Bronchial epithelial cell (primary cell): Measurements from ENCODE around the gene SGO2. TPM values are rescaled to one million over a fixed set of nuclear protein-coding genes. Genes with fewer than 3 reads are reported as not detected.
"Not testable (repeated sequence)": the region's sequence is repeated elsewhere in the genome, so short reads cannot be mapped to it uniquely, and the experiment has no call there.

Experiments used
- DNase-seq: peaks from one replicate; pipeline ENCODE4 v3.0.0-alpha.2; 2010; ENCODE audit warnings: low read depth
- FAIRE-seq: peaks from 2 replicates; lab custom pipeline; 2011; peaks lifted over from hg19 to GRCh38; lab: Jason Lieb, UNC
- H3K27me3 ChIP-seq: 2 replicates; pipeline ENCODE4 v1.5.1; 2011; ENCODE audit warnings: low read length; ENCODE audit not compliant: control insufficient read depth, insufficient read depth
- H3K36me3 ChIP-seq: 2 replicates; pipeline ENCODE4 v1.5.1; 2011; ENCODE audit warnings: low read length; ENCODE audit not compliant: control insufficient read depth, insufficient read depth
- H3K4me3 ChIP-seq: 2 replicates; pipeline ENCODE4 v1.5.1; 2011; ENCODE audit warnings: mild to moderate bottlenecking, low read depth, low read length, control low read depth
- total RNA-seq: library from RNA; depleted of rRNA; stranded (reverse); fragments of >200 nt; gene quantifications from 2 replicates; pipeline ENCODE4 v1.2.1, GENCODE V29; 2014
- TF ChIP-seq, protein P1 (sequence below): IDR thresholded peaks from 2 replicates; pipeline ENCODE4 v1.5.1; 2011; ENCODE audit warnings: mild to moderate bottlenecking, moderate library complexity, low read length, control low read depth, inconsistent platforms; ENCODE audit not compliant: insufficient read depth, severe bottlenecking

Gene SGO2
- total RNA-seq, 1 donor from 2014 or later = 0.79 TPM

DNA sequence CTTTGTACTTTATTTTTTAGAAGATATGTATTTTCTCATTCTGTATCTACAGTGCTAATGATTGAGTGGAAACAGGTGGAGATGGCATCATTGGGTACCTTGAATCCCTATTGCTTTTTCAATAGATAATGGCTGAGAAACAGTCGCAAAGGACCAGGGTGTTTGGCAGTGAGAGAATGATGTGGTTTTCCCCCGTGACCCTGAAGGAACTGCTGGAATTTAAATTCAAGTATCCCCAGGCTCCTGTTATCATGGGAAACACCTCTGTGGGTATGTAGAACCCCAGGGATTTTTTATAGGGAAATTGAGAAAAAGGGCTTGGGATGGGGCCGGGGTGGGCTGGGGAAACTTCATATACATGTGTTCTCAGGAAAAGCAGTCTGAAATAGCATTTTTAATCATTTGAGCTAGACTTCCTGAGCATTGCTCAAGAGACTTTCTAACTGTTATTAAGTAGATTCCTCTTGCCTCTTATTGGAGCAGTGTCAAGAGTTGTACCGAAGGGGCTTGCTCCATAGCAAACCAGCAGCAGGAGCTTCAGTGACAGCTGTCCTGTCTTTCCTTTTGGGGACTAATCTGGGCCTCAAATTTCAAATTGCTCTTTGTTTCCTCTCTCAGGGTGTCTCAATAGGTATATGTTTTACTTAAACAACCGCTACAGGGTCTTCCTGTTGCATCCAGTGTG lies 78.7 kb downstream of the SGO2 start:
- no peaks in the 10 kb centered on the region for H3K27me3 ChIP-seq
- H3K4me3 ChIP-seq = no peak overlapping the region
- FAIRE-seq (no peak), DNase-seq (no peak)
- TF ChIP-seq, protein P1, sequence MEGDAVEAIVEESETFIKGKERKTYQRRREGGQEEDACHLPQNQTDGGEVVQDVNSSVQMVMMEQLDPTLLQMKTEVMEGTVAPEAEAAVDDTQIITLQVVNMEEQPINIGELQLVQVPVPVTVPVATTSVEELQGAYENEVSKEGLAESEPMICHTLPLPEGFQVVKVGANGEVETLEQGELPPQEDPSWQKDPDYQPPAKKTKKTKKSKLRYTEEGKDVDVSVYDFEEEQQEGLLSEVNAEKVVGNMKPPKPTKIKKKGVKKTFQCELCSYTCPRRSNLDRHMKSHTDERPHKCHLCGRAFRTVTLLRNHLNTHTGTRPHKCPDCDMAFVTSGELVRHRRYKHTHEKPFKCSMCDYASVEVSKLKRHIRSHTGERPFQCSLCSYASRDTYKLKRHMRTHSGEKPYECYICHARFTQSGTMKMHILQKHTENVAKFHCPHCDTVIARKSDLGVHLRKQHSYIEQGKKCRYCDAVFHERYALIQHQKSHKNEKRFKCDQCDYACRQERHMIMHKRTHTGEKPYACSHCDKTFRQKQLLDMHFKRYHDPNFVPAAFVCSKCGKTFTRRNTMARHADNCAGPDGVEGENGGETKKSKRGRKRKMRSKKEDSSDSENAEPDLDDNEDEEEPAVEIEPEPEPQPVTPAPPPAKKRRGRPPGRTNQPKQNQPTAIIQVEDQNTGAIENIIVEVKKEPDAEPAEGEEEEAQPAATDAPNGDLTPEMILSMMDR = no peak
- H3K36me3 ChIP-seq = no peaks in the 10 kb centered on the region

DNA sequence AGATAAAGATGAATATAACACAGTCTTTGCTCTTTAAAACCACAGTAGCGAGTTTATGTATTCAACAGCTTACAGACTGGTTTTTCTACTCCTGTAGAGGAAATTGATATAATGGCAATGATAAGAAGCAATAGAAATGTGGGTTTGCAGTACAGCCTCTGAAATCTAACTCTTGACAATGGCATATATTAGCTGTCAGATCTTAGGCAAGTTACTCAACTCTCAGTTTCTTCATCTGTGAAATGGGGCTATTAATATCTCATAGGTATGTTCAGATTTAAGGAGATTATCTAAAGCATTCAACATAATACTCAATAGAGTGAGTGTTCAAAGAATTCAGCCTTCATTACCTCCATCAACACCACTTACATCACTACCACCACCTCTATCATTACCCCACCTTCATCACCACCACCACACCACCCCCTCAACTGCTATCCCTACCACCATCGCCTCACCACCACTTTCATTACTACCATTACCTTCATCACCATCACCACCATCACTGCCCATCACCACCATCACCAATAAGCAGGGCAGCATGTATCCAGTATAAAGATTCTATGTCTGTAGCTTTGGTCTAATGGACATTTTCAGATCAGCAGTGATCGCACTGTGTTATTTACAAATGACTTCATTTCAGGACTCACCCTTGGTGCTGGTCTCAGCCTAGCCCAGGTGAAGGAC lies 82.5 kb downstream of the SGO2 start:
- H3K27me3 ChIP-seq = no peaks in the 10 kb centered on the region
- FAIRE-seq (peak; percentile 66), DNase-seq (no peak)
- TF ChIP-seq, protein P1 = no peak
- no peaks in the 10 kb centered on the region for H3K36me3 ChIP-seq
- H3K4me3 ChIP-seq = no peak overlapping the region

DNA sequence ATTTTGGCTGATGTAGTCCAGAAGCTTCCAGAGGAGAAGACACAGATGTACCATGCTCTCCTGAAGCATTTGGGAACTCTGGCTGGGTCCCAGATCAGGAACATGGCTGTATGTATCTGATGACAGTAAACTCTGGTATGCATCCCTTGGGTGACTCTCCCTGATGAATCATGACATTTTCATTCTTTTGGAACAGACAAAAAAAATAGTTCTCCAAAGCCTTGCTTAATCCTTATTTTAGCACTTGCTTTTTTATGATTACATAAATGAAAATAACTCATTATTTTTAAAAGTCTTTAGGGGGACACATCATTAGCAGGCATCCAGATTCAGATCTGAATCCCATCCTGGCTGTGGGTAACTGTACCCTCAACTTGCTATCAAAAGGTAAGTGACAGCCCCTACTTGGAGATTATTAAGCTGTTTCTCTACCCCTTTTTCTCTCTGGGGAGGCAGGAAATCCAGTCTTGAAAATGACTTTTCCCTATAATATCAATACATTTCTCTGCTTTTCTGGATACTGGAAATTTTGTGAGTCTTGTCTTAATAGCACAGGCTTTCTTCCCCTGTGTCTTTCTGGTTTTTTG lies 83.1 kb downstream of the SGO2 start:
- no peaks in the 10 kb centered on the region for H3K27me3 ChIP-seq
- FAIRE-seq (no peak), DNase-seq (peak; percentile 92)
- TF ChIP-seq, protein P1 = no peak
- no peak overlapping the region for H3K4me3 ChIP-seq
- H3K36me3 ChIP-seq = no peaks in the 10 kb centered on the region

DNA sequence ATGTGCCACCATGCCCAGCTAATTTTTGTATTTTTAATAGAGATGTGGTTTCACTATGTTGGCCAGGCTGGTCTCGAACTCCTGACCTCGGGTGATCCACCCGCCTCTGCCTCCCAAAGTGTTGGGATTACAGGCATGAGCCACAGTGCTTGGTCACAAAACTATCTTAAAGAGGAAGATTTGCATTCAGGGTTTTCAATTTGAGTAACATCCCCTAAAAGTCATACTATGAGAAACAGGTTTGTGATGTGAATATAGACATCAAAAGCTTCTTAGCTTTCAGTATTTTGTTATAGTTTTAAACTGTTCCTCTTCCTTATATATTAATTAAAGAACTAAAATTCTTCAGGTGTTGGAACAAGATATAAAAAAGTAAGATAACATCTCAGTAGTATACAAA lies 84.2 kb downstream of the SGO2 start:
- FAIRE-seq, DNase-seq, H3K36me3 ChIP-seq, H3K27me3 ChIP-seq, H3K4me3 ChIP-seq: not testable (repeated sequence)

DNA sequence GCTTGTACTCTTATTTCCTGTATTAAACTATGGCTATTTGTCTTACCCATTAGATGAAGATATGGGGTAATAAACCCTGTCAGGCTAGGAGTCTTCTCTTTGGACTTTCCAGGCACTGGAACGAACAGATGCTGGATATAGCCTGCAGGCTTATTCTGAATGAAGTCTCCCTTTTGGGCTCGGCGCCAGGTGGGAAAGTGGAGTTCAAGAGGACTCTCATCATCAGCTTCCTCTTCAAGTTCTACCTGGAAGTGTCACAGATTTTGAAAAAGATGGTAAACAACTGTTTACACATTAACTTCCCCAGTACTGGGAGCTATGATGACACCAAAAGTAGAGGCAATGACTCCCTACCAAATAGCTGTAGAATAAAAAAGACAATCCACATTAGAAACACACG lies 87.7 kb downstream of the SGO2 start:
- Histone ChIP-seq H3K27me3 (no peaks in the 10 kb centered on the region), H3K36me3 (no peaks in the 10 kb centered on the region), H3K4me3 (no peak overlapping the region)
- FAIRE-seq (no peak), DNase-seq (no peak)
- TF ChIP-seq, protein P1 = no peak

DNA sequence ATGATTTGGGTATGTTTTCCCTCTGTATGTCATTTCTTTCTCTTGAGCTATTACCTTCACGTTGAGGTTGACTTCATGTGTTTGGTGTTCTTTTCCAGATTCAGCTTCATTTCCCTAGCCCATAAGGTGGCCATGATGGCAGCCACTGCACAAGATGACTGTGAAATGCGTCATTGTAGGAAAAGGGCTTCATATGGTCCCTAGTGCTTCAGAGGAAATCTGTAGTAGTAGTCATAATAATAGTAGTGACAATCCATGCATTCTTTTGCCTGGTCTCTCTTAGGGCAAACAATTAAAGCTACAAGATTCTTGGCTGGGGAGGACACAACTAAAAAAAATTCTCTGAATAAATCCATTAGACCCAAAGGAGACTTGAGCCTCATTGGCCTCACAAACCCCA lies 88.2 kb downstream of the SGO2 start:
- H3K4me3 ChIP-seq = no peak overlapping the region
- TF ChIP-seq, protein P1 = no peak
- FAIRE-seq = no peak
- no peaks in the 10 kb centered on the region for H3K27me3 ChIP-seq
- no peak for DNase-seq
- H3K36me3 ChIP-seq = no peaks in the 10 kb centered on the region
